Motor neuron (in vitro differentiated cells): ENCODE results near the gene TGDS. TPM values are rescaled to one million over a fixed set of nuclear protein-coding genes. Genes with fewer than 3 reads are reported as not detected.

Experiments
- ATAC-seq, 8 experiments: fragments of 200-7000 bp; cut with Tn5 transposase; replicated peaks in 6 of 8; 2 replicates each; pipeline ENCODE4 v1.8.0; 2021; ENCODE audit warnings: mild to moderate bottlenecking in 8 of 8, moderate library complexity in 8 of 8
- H3K27ac ChIP-seq, 2 donors: fragments of 250-450 bp; sonication (Bioruptor Pico); 2 replicates each; pipeline ENCODE4 v1.9.0; 2021; ENCODE audit warnings: antibody characterized with exemption in 2 of 2, mild to moderate bottlenecking in 2 of 2, moderate library complexity in 1 of 2
- H3K4me1 ChIP-seq, 2 donors: fragments of 250-450 bp; sonication (Bioruptor Pico); replicated peaks in 1 of 2; 2 replicates each; pipeline ENCODE4 v1.6.1; 2021; ENCODE audit warnings: antibody characterized with exemption in 2 of 2, mild to moderate bottlenecking in 2 of 2, moderate library complexity in 1 of 2
- H3K4me3 ChIP-seq, 5 donors: fragments of 250-450 bp; sonication (Bioruptor Pico); 2 replicates each; pipeline ENCODE4 v1.9.0; 2021; ENCODE audit warnings: antibody characterized with exemption in 5 of 5, mild to moderate bottlenecking in 5 of 5, moderate library complexity in 4 of 5
- whole genome bisulfite sequencing, 10 experiments: fragments of 450-650 bp; shearing (Covaris generic); methylation state at CpG; one replicate each; pipeline ENCODE4 v1.0.0; 2022; 5-methylcytosine and 5-hydroxymethylcytosine counted together
- in situ Hi-C, 9 experiments: fragments of 400-800 bp; cut with MboI; loops; one replicate each; pipeline ENCODE4 v1.15.0; 2021; ENCODE audit warnings: low sequenced_read_pairs in 9 of 9, low pct_unique_long_range_greater_than_20kb in 2 of 9; ENCODE audit not compliant: unreplicated experiment in 9 of 9
- total RNA-seq, 8 experiments: library from RNA; unstranded; fragments of 300-600 nt; gene quantifications; 2 replicates each; pipeline versions ENCODE4 v1.2.3 to v1.2.4, GENCODE V29; 2022

The TGDS gene
- total RNA-seq, 8 experiments from 2014 or later, result 8.1 to 20.3 (median 13.0) TPM

DNA sequence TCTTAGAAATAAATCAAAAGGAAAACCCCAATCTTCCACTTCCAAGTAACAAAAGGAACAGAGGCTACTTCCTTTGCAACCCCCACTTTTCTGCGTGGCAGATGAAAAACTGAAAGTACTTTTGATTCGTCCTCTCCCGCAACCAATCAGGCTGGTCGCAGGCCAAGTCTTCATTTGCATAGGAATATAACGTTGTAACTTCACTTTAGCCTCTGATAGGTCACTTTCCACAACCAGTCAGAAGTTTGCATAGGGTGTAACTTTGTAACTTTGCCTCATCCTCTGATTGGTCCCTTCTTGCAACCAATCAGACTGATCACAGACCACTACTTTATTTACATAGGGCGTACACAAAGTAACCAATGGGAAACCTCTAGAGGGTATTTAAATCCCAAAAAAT is 37.2 kb downstream of the TGDS start:
- Histone ChIP-seq H3K4me1 (peaks cover 0 to 3% of the 10 kb centered on the region in 2 donors), H3K27ac (no peak overlapping the region), H3K4me3 (no peak overlapping the region)
- peak in 3 of 8 experiments; percentile 18 to 71 (median 33) for ATAC-seq
- in situ Hi-C loops, result loop anchor here in 1 of 9 experiments (25.0 kb wide), 1 partner anchor 121 kb away; no protein-coding TSS in a partner anchor
- WGBS, 10 experiments, result 46 to 100% (median 82%) methylated on average over 1 to 6 of the region's 6 CpGs

DNA sequence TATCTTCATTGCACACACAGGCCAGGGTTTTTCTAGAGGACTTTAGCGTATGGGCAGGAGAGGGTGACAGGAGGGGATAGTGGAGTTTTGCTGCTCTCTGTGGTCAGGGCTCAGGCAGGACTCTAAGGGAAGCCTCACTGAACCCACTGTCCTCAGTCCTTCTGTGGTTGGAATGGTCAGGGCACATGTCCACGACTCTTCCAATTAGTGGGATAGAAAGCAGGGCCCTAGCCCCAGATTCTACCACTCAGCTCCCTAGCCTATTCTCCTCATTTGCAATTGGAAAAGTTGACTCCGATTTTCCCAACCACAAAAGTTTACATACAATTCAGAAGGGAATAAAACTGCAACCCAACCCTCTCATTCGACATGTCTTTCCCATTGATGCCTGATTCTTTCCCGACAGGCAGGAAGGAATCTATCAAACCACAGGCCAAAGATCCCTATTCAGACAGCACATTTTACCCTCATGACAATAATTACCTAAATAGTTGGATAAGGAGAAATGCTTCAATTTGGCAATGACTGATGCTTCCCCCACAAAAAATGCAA is 38.2 kb downstream of the TGDS start:
- in situ Hi-C loops, result loop anchor here in 1 of 9 experiments (25.0 kb wide), 1 partner anchor 120 kb away; no protein-coding TSS in a partner anchor
- no peak overlapping the region for H3K27ac ChIP-seq
- 17 to 100% (median 75%) methylated on average over 1 to 5 of the region's 5 CpGs; no CpG with 5 or more reads in 1 of the 10 experiments for WGBS, 10 experiments
- peaks cover 0 to 6% of the 10 kb centered on the region in 2 donors for H3K4me1 ChIP-seq
- no peak overlapping the region for H3K4me3 ChIP-seq
- no peak for ATAC-seq

DNA sequence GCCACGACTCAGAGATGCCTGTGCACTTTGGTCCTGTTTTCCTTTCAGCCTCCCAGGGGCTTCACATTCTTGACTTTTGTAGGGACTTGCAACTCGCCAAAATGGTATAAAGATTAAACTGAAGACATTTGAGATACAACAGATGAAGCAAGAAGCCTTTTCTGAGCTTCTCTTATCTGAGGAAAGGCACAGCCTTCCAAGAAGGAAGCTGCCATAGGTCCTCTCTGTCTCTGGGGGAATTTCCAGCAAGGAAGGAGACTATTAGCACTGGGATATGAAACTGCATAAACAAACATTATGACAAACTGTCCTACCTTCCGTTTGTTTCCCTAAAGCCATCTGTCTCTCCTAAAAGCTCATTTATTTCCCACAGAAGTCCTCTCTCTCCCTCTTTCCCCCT is 39.3 kb downstream of the TGDS start:
- 29 to 100% (median 71%) methylated on average over 1 to 3 of the region's 3 CpGs; no CpG with 5 or more reads in 1 of the 10 experiments for WGBS, 10 experiments
- peak in 1 of 8 experiments; percentile 37 for ATAC-seq
- Histone ChIP-seq H3K4me3 (no peak overlapping the region), H3K4me1 (peaks cover 0 to 6% of the 10 kb centered on the region in 2 donors), H3K27ac (no peak overlapping the region)
- in situ Hi-C loops, result loop anchor here in 1 of 9 experiments (25.0 kb wide), 1 partner anchor 119 kb away; no protein-coding TSS in a partner anchor

DNA sequence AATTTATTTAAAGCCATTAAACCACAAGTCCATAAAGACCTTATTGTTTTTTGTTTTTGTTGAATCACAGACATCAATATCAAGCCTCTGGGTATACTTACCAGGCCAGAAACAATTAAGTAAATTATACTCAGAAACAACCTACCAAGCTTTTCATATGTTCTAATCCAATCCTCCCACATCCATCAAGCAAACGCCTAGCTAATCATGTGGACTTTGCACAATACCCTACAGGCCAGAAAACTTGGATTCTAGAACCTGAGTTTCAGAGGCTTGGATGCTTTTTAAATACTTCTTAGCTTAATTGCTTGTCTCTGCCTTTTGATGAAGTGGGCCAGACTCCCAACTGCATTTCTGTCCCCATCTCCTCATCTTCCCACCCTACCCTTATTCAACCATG is 39.9 kb downstream of the TGDS start:
- Histone ChIP-seq H3K4me1 (peaks cover 0 to 6% of the 10 kb centered on the region in 2 donors), H3K27ac (no peak overlapping the region), H3K4me3 (no peak overlapping the region)
- ATAC-seq, result no peak
- WGBS, 10 experiments, result 0 to 83% (median 78%) methylated on average over 1 of the region's 1 CpG; no CpG with 5 or more reads in 4 of the 10 experiments
- in situ Hi-C loops, result loop anchor here in 1 of 9 experiments (25.0 kb wide), 1 partner anchor 119 kb away; no protein-coding TSS in a partner anchor

DNA sequence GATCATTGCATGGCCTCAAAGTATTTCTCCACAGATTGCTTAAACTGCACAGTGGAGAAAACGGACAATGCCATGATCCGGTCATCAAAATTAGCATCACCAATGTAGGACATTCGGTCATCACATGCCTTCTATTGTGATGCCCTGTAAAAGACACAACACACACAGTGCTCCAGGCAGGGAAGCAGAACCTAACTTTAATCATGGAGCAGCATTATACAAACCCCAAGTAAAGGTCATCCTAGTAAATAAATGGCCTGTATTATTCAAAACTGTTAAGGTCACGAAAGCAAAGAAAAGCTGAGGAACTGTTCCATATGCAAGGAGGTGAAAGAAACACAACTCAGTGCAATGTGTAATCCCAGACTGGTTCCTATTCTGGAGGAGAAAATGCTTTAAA is 42.2 kb downstream of the TGDS start:
- 29 to 86% (median 69%) methylated on average over 1 to 4 of the region's 4 CpGs; no CpG with 5 or more reads in 1 of the 10 experiments for WGBS, 10 experiments
- in situ Hi-C loops, result loop anchor here in 1 of 9 experiments (25.0 kb wide), 1 partner anchor 116 kb away; no protein-coding TSS in a partner anchor
- H3K27ac ChIP-seq, result no peak overlapping the region
- ATAC-seq, result no peak
- H3K4me1 ChIP-seq, result peaks cover 6% of the 10 kb centered on the region in 2 donors
- no peak overlapping the region for H3K4me3 ChIP-seq

DNA sequence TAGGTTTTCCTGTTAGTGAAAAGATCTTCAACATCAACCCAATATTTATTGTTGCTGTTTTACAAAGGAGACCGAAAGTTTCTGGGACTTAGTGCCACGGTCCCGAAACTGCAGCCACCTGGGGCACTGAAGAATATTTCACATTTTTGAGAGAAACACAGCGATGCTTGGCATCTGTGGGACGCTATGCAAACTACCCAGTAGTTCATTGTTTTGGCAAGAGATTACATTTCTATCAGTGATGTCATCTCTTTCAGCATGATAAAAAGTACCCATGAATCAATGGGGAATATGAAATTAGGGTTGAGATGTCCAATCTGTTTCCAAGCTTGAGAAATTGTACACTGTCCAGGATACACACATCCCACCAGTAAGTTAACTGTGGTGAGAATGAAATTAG is 43.9 kb downstream of the TGDS start:
- in situ Hi-C loops, result loop anchor here in 1 of 9 experiments (25.0 kb wide), 1 partner anchor 115 kb away; no protein-coding TSS in a partner anchor
- WGBS, 10 experiments, result 33 to 100% (median 90%) methylated on average over 1 to 5 of the region's 5 CpGs; no CpG with 5 or more reads in 4 of the 10 experiments

DNA sequence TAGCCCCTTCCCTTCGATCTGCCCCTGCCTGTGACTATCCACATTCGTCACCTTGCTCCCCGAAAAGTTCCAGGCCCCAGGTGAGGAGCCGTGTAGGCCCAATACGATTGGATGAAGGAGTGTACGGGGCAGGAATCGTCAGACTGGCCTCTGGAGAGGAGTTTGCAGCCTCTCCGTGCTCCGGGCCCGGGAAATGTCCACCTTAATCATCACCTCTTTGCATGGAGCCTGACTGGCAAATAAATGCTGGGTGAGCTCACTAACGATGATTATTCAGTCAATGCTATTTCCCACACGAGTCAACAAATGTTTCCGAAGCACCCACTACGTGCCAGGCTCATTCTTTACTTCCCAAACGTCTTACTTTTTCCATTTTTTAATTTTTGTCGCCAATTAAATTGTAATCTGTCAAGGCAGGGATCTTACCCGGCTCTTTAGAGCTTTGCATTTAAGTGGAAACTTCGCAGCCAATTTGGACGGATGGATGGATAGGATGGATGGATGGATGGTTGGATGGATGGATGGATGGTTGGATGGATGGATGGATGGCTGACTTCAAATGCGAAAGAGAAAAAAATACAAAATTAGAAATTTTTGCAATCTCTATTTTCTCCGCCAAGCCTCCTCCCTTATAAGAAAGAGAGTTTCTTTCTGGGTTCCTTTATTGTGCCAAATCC is 45.8 kb downstream of the TGDS start:
- 25 to 68% (median 32%) methylated on average over 3 to 11 of the region's 21 CpGs; no CpG with 5 or more reads in 1 of the 10 experiments for WGBS, 10 experiments

More for the DNA sequence above, 43.9 kb downstream of the TGDS start:
- Histone ChIP-seq H3K4me1 (peaks cover 16 to 17% of the 10 kb centered on the region in 2 donors), H3K27ac (no peak overlapping the region), H3K4me3 (no peak overlapping the region)
- no peak for ATAC-seq

DNA sequence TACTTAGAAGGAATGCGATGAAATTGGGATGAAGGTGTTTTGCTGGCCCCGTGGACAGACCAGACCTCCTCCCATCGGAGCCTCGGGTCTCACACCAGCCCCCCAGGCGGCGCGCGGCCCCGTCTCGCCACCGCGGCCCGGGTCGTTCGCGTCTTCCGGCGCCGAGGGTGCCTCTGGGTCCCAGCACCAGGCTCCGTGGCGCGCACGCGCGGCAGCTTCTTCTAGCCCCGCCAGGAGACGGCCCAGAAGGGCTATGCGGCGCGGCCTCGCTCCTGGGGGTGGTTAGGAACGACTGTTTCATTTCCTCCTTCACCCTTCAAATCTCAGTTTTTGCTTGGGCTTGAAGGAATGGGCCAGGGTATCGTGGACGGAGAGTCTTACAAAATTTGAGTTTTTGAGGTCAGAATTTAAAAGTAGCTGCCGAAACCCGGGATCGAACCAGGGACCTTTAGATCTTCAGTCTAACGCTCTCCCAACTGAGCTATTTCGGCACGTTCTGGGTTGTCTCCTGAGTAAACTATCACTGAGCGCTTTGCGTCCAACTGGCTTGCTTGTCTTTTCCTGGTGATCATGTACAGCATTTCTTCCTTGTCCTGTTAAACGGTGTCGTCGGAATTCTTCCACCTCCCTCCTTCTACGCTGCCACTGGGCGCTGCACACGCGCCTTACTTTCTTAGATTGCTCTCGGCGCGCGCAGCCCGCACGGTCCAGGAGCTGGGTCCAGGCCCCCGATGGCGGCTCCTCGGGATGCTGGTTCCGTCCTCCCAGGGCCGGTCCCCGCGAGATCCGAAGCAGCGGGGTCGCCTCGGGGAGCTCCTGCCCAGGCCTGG is 46.5 kb downstream of the TGDS start:
- in situ Hi-C loops, result loop anchor here in 1 of 9 experiments (25.0 kb wide), 1 partner anchor 112 kb away; no protein-coding TSS in a partner anchor
- peak overlapping the region; percentile 80 to 96 for H3K27ac ChIP-seq
- H3K4me3 ChIP-seq, result peak overlapping the region; percentile 44 to 75 (median 45)
- WGBS, 10 experiments, result 0 to 7% (median 1%) methylated on average over 6 to 22 of the region's 66 CpGs; no CpG with 5 or more reads in 4 of the 10 experiments
- ATAC-seq, result peak; percentile 84 to 93 (median 91)
- H3K4me1 ChIP-seq, result peaks cover 16 to 17% of the 10 kb centered on the region in 2 donors

More for the DNA sequence above, 45.8 kb downstream of the TGDS start:
- Histone ChIP-seq H3K4me1 (peaks cover 16 to 17% of the 10 kb centered on the region in 2 donors), H3K27ac (peak overlapping the region; percentile 80 to 96), H3K4me3 (peak overlapping the region; percentile 44 to 75 (median 45))
- ATAC-seq, result peak in 7 of 8 experiments; percentile 11 to 27 (median 20)
- in situ Hi-C loops, result loop anchor here in 1 of 9 experiments (25.0 kb wide), 1 partner anchor 113 kb away; no protein-coding TSS in a partner anchor

DNA sequence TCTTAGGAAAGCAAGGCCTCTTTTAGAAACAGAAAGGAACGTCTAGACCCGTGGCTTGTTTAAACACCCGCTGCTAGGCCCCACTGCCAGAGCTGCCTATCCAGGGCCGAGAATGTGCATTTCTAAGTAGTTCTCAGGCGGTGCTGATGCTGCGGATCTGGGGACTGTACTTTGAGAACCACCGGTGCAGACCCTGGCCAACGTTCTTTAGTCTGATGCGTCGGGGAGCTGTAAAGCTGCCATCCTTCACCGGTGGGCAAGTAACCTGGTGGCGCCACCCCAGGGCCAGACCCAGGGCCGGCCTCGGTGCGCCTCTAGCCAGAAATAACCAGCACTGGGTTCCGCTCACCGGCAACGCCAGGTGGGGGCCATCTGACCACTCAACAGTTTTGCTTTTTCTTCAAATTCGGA is 47.1 kb downstream of the TGDS start:
- WGBS, 10 experiments, result 0 to 5% (median 0%) methylated on average over 1 to 11 of the region's 19 CpGs; no CpG with 5 or more reads in 2 of the 10 experiments
- peaks cover 13 to 17% of the 10 kb centered on the region in 2 donors for H3K4me1 ChIP-seq
- in situ Hi-C loops, result no loop called here
- H3K4me3 ChIP-seq, result peak overlapping the region; percentile 44 to 75 (median 45)
- peak overlapping the region; percentile 80 to 96 for H3K27ac ChIP-seq
- ATAC-seq, result peak; percentile 25 to 69 (median 62)

DNA sequence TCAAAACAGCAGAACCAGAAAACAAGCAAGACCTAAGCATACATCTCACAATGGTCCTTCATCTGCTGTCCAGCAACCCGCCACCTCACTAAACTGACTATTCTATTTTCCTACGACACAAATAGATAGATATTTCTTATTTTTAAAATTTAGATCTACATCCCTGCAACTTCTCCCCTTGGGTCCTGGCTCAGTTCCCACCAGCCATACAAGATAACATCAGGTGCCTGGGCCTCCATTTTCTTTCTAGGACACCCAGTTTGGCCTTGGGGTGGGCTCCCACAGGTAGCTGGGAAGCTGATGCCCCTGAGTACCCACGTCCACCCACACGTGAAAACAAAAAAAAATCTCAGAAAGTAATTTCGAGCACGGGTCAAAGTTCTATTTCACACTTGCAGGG is 47.6 kb downstream of the TGDS start:
- in situ Hi-C loops, result no loop called here
- peak overlapping the region; percentile 44 to 75 (median 45) for H3K4me3 ChIP-seq
- peaks cover 9 to 17% of the 10 kb centered on the region in 2 donors for H3K4me1 ChIP-seq
- no peak for ATAC-seq
- 10 to 67% (median 48%) methylated on average over 2 to 6 of the region's 6 CpGs for WGBS, 10 experiments
- peak overlapping the region; percentile 80 to 96 for H3K27ac ChIP-seq

DNA sequence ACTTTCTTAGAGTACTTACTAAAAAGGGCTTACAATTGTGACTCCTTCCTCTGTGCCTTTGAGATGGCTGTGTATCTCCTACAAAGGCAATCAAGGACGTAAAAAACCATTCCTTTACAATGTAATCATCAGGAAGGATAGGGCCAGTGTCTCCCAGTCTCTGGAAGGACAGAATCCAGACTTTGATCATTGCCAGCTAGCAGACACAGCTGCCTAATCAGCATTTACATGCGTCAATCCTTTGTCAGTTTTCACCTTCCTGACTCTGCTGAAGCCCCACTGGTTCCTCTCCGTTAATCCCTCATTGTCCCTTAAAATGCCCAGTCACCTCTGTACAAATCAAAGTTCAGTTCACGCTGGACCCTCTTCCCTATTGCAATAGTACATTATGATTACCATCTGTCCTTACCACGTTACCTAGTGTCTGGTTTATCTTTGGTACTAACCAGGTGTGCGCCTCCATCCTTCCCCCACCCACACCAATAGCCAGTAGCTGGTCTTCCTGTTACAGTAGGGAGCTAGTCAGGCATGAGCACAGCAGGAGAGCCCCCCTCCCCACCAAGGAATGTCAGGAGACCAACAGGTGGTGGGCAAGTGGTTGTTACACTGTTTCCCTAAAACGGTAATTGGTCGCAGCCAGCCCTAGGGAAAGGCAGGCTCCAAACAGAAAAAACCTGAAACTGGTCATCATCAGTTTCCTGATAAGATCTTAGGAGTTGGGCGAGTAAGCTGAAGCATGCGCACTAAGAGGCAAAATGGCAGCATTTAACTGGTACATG is 49.7 kb downstream of the TGDS start:
- ATAC-seq, result no peak
- in situ Hi-C loops, result no loop called here
- 57 to 92% (median 79%) methylated on average over 2 to 8 of the region's 10 CpGs; no CpG with 5 or more reads in 2 of the 10 experiments for WGBS, 10 experiments
- H3K27ac ChIP-seq, result no peak overlapping the region
- H3K4me1 ChIP-seq, result peaks cover 9 to 17% of the 10 kb centered on the region in 2 donors
- H3K4me3 ChIP-seq, result no peak overlapping the region
